GM12874 (cell line): ENCODE results near the gene DAAM2.

Experiments used
- TF ChIP-seq, protein P1 (sequence below): IDR thresholded peaks from 2 replicates; pipeline ENCODE4 v1.5.1; 2011; ENCODE audit warnings: low read depth, mild to moderate bottlenecking, control low read depth, low read length, moderate library complexity; ENCODE audit not compliant: insufficient read depth

Gene DAAM2

DNA sequence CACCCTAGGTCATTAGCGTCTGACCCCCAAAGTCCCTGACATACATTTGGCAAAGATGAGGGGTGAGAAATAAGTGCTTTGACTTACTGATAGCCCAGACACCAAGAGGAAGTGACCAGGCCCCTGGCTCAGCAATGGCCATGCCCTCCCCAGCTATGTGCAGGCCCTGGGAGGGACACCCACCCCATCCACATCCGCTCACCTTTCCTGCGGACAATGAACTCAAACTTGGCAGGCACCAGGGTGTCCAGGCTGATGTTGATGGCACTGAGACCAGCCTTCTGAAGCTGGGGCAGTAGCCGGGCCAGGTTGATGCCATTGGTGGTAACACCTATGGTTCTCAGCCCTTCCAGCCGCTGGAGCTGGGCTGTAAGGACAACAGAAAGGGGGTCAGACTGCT, 123.7 kb downstream of the DAAM2 start:
- TF ChIP-seq, protein P1, sequence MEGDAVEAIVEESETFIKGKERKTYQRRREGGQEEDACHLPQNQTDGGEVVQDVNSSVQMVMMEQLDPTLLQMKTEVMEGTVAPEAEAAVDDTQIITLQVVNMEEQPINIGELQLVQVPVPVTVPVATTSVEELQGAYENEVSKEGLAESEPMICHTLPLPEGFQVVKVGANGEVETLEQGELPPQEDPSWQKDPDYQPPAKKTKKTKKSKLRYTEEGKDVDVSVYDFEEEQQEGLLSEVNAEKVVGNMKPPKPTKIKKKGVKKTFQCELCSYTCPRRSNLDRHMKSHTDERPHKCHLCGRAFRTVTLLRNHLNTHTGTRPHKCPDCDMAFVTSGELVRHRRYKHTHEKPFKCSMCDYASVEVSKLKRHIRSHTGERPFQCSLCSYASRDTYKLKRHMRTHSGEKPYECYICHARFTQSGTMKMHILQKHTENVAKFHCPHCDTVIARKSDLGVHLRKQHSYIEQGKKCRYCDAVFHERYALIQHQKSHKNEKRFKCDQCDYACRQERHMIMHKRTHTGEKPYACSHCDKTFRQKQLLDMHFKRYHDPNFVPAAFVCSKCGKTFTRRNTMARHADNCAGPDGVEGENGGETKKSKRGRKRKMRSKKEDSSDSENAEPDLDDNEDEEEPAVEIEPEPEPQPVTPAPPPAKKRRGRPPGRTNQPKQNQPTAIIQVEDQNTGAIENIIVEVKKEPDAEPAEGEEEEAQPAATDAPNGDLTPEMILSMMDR: no peak

DNA sequence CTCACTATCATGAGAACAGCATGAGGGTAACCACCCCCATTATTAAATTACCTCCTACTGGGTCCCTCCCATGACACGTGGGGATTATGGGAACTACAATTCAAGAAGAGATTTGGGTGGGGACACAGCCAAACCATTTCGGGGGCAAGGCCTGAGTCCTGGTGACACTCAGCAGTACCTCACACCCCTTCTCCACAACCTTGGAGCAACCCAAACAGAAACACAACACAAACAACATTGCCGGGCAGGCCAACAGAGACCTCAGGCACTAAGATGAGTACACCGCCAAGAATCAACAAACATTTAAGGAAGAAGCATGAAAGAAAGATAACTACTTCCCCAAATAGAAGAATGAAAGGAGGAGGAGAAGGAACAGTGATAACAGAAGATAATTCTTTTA, 125.2 kb downstream of the DAAM2 start:
- TF ChIP-seq, protein P1: no peak

DNA sequence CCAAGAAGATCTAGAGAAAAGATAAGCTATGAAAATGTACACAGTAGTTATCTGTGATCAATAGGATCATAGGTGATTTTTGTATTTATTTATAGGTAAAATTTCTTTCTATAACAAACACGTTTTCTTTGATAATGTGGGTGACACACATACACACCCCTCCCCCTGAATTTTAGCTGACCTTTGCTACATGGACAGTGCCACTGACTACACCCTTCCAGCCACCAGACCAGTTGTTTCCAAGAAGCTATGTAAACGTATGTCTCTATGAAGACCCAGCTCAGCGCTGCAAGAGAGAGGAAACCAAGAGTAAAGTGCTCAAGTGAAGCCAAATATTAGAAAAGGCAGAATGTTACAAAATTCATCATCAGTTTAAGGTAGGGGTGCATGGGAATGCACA, 125.8 kb downstream of the DAAM2 start:
- TF ChIP-seq, protein P1: no peak

DNA sequence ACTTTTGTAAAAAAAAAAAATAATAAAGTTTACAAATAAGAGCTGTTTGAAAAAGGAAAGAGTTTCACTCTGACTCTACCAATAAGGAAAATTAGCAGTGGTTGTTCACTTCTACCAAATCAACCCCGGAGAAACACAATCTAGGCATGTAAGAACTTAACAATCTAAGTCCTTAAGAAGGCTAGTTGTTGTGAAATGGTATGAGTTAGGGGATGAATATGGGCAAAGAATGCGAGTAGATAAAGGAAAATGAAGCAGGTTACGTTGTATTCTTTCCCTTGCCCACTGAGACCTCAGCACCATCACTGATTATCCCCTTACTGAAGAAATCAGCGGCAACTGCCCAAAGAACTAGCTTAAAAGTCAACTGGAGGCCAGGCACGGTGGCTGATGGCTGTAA, 126.7 kb downstream of the DAAM2 start:
- TF ChIP-seq, protein P1: no peak

DNA sequence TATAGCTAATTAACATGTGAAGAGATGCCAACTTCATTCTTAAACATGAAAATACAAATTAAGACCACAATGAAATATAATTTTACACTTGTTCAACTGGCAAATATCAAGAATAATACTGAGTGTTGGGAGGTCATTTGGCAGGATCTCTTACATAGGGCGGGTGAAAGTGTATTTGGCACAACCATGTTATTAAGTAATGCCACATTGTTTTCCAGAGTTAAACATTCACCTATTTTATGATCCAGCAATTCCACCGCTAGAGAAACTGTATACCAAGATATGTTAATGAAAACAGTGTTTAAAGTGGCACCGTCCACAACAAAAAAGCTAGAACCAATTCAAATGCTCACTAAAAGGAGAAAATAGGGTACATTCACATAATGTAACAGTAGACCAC, 128.0 kb downstream of the DAAM2 start:
- TF ChIP-seq, protein P1: no peak

DNA sequence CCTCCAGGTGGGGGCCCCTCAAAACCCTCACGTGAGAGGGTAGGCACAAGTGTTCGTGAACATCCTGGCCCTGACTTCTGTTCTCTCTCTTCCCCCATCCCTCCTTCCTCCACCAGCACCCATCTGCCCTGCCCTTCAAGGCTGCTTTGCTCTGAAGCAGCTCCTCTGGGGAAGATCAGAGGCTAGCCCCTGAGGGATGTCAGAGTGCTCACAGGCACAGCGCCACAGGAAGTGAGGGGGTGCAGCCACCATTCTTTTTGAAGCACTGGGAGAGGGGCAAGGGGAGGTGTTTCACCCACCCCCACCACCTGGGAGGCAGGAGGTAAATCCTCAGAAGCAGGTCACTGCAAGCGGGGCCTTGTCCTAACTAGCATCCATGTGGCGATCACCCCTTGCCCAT, 130.6 kb downstream of the DAAM2 start:
- TF ChIP-seq, protein P1: no peak

DNA sequence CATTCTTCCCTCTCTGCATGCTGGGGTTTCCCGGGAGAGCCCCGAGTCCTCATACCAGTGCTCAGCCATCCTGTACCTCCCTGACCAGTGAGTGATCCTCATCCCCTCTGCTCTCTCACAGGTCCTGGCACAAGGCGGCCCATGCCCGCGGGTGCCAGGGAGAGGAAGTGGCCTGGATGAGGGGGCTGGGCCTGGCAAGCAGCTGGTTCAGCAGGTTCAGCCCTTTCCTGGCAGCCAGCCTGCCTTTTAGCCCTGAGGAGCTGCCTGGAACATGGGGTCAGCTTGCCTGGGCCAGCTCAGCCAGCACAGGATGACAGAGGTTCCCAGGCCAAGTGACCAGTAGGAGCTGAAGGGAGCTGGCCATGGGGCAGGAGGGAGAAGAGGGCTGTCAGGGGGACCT, 131.2 kb downstream of the DAAM2 start:
- TF ChIP-seq, protein P1: no peak

DNA sequence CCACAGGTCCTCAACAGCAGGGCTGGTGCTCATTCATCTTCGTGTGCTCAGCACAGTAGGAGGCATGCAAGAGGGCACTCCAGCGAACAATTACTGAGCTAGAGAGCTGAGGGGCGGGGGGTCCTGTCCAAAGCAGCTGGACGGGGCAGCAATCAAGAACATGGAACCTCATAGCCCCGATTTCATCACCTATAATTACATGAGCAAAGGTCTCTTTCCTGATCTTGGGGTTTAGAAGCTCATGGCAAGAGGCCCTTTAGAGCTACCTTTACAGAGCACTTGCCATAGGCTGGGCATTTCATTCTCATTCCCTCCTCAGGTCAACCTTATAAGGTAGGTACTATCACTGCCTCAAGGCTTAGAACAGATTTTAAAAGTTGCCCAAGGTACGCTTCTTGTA, 131.7 kb downstream of the DAAM2 start:
- TF ChIP-seq, protein P1: no peak
